Natural killer cell (primary cell): Measurements from ENCODE around the gene USP7. TPM values are rescaled to one million over a fixed set of nuclear protein-coding genes. Genes with fewer than 3 reads are reported as not detected.

Experiments used
- ATAC-seq, 3 donors: fragments of 150-1000 bp in 2 of 3; fragments of 200-7000 bp in 1 of 3; cut with Tn5 transposase; 1 replicate in 1 of 3; 2 replicates in 2 of 3; pipeline ENCODE4 v1.10.0; 2021; ENCODE audit warnings: mild to moderate bottlenecking in 2 of 3, moderate library complexity in 2 of 3
- DNase-seq, 2 donors: peaks; one replicate each; pipeline versions ENCODE4 v3.0.0 to v3.0.0-alpha.2; 2013 to 2021; ENCODE audit warnings: mixed read lengths in 1 of 2
- H3K27ac ChIP-seq: one replicate; pipeline ENCODE4 v1.5.1; 2013; ENCODE audit warnings: mild to moderate bottlenecking, low read length
- H3K27me3 ChIP-seq: one replicate; pipeline ENCODE4 v1.6.1; 2013; ENCODE audit warnings: low read length; ENCODE audit not compliant: control insufficient read depth, insufficient read depth
- H3K36me3 ChIP-seq: one replicate; pipeline ENCODE4 v1.6.1; 2013; ENCODE audit warnings: low read length; ENCODE audit not compliant: control insufficient read depth, insufficient read depth
- H3K4me1 ChIP-seq: one replicate; pipeline ENCODE4 v1.6.1; 2013; ENCODE audit warnings: low read length; ENCODE audit not compliant: control insufficient read depth, insufficient read depth
- H3K4me3 ChIP-seq: one replicate; pipeline ENCODE4 v1.5.1; 2013; ENCODE audit warnings: low read length
- H3K9me3 ChIP-seq: one replicate; pipeline ENCODE4 v1.6.1; 2013; ENCODE audit warnings: low read length; ENCODE audit not compliant: control insufficient read depth, insufficient read depth
- H3K27ac Mint-ChIP-seq, 2 donors: one replicate each; pipeline ENCODE4 v1.8.0; 2022; ENCODE audit warnings: mild to moderate bottlenecking in 2 of 2, mixed read lengths in 2 of 2, moderate library complexity in 1 of 2
- H3K27me3 Mint-ChIP-seq, 2 donors: one replicate each; pipeline ENCODE4 v1.8.0; 2022; ENCODE audit warnings: low read depth in 2 of 2, mixed read lengths in 2 of 2
- H3K36me3 Mint-ChIP-seq: one replicate; pipeline ENCODE4 v1.8.0; 2022; ENCODE audit warnings: mixed read lengths
- H3K4me1 Mint-ChIP-seq, 2 donors: one replicate each; pipeline ENCODE4 v1.8.0; 2022; ENCODE audit warnings: mixed read lengths in 2 of 2
- H3K4me3 Mint-ChIP-seq: one replicate; pipeline ENCODE4 v1.8.0; 2022; ENCODE audit warnings: mild to moderate bottlenecking, moderate library complexity, mixed read lengths
- H3K9me3 Mint-ChIP-seq, 2 donors: one replicate each; pipeline ENCODE4 v1.8.0; 2022; ENCODE audit warnings: mixed read lengths in 2 of 2
- CTCF ChIP-seq: fragments of 200-600 bp; IDR thresholded peaks from one replicate; pipeline ENCODE4 v1.8.0; 2022; ENCODE audit warnings: antibody characterized with exemption
- WGBS: methylation state at CpG from one replicate; pipeline ENCODE4 v1.1.7; 2013; ENCODE audit warnings: missing lambda C conversion rate; ENCODE audit not compliant: insufficient coverage; 5-methylcytosine and 5-hydroxymethylcytosine counted together
- intact Hi-C: fragments of 100-400 bp; cut with micrococcal nuclease; formaldehyde crosslinking; loops from one replicate; pipeline ENCODE4 v1.14.2; 2022
- total RNA-seq, 4 donors: library from RNA; stranded (reverse); fragments of 120-200 nt in 1 of 4; gene quantifications; one replicate each; pipeline versions ENCODE4 v1.2.3 to v1.2.4, GENCODE V29; 2013 to 2022

Gene USP7
- total RNA-seq, 3 donors from 2014 or later (not counting 1 experiment from before 2014, with no cell fraction given), result 213 to 268 (median 236) TPM

- peaks cover 10% of the 10 kb centered on the region for H3K36me3 Mint-ChIP-seq
- no peaks in the 10 kb centered on the region for H3K27me3 Mint-ChIP-seq
- no peak overlapping the region for H3K27ac ChIP-seq
- no peak for TF ChIP-seq CTCF
- H3K9me3 Mint-ChIP-seq, result no peaks in the 10 kb centered on the region
- peak overlapping the region in 1 of 2 donors; percentile 5 for H3K27ac Mint-ChIP-seq
- intact Hi-C loops, result loop anchor here (10.0 kb wide), 1 partner anchor 54 kb away; the partner anchor contains the start of gene USP7
- H3K36me3 ChIP-seq, result peaks cover 68% of the 10 kb centered on the region
- no peak for ATAC-seq
- H3K4me3 ChIP-seq, result no peak overlapping the region
- no peak for DNase-seq
- H3K27me3 ChIP-seq, result no peaks in the 10 kb centered on the region
- no peak overlapping the region for H3K4me3 Mint-ChIP-seq
- H3K4me1 Mint-ChIP-seq, result peaks cover 33 to 48% of the 10 kb centered on the region in 2 donors
- no peaks in the 10 kb centered on the region for H3K9me3 ChIP-seq
- 100% methylated on average over 1 of the region's 1 CpG for WGBS
- peaks cover 9% of the 10 kb centered on the region for H3K4me1 ChIP-seq
These were observed 52.9 kb downstream of the USP7 start for GRCh38 chr16:8910811-8911210.

GRCh38 chr16:8908810-8909468 lies 54.8 kb downstream of the USP7 start:
- peaks cover 18% of the 10 kb centered on the region for H3K36me3 Mint-ChIP-seq
- H3K27ac Mint-ChIP-seq, result peak overlapping the region in 1 of 2 donors; percentile 66
- no peaks in the 10 kb centered on the region for H3K27me3 Mint-ChIP-seq
- TF ChIP-seq CTCF, result no peak
- no peak overlapping the region for H3K4me3 Mint-ChIP-seq
- peaks cover 14 to 32% of the 10 kb centered on the region in 2 donors for H3K4me1 Mint-ChIP-seq
- H3K36me3 ChIP-seq, result peaks cover 76% of the 10 kb centered on the region
- intact Hi-C loops, result no loop called here
- no peaks in the 10 kb centered on the region for H3K27me3 ChIP-seq
- no peaks in the 10 kb centered on the region for H3K9me3 Mint-ChIP-seq
- ATAC-seq (no peak), DNase-seq (peak in 1 of 2 donors; percentile 24)
- no peak overlapping the region for H3K27ac ChIP-seq
- no peaks in the 10 kb centered on the region for H3K9me3 ChIP-seq
- H3K4me1 ChIP-seq, result no peaks in the 10 kb centered on the region
- no peak overlapping the region for H3K4me3 ChIP-seq
- 86% methylated on average over 8 of the region's 8 CpGs for whole genome bisulfite sequencing

GRCh38 chr16:8907096-8907495 lies 56.6 kb downstream of the USP7 start:
- TF ChIP-seq CTCF, result no peak
- Mint-ChIP-seq H3K36me3 (peaks cover 18% of the 10 kb centered on the region), H3K9me3 (no peaks in the 10 kb centered on the region), H3K4me3 (no peak overlapping the region), H3K27me3 (no peaks in the 10 kb centered on the region), H3K4me1 (peaks cover 14 to 30% of the 10 kb centered on the region in 2 donors), H3K27ac (no peak overlapping the region)
- no peaks in the 10 kb centered on the region for H3K4me1 ChIP-seq
- DNase-seq, result no peak
- H3K9me3 ChIP-seq, result no peaks in the 10 kb centered on the region
- no peak overlapping the region for H3K4me3 ChIP-seq
- WGBS, result 87% methylated on average over 4 of the region's 4 CpGs
- no peaks in the 10 kb centered on the region for H3K27me3 ChIP-seq
- no peak overlapping the region for H3K27ac ChIP-seq
- peaks cover 84% of the 10 kb centered on the region for H3K36me3 ChIP-seq
- ATAC-seq, result no peak
- intact Hi-C loops, result no loop called here
